Dermis microvascular lymphatic vessel endothelial cell (primary cell): ENCODE data around the gene REM2. TPM values are rescaled to one million over a fixed set of nuclear protein-coding genes. Genes with fewer than 3 reads are reported as not detected.

Experiments
- DNase-seq, 2 donors: peaks; one replicate each; pipeline versions ENCODE4 v3.0.0 to v3.0.0-alpha.2; 2010; ENCODE audit warnings: low read depth in 2 of 2
- total RNA-seq: library from RNA; depleted of rRNA; stranded (reverse); fragments of >200 nt; gene quantifications from 2 replicates; pipeline ENCODE4 v1.2.1, GENCODE V29; 2014

REM2 gene
- total RNA-seq, 1 donor from 2014 or later, result not detected

GRCh38 chr14:22872833-22873520, 10.0 kb upstream of the REM2 start:
- DNase-seq, result no peak

DNA sequence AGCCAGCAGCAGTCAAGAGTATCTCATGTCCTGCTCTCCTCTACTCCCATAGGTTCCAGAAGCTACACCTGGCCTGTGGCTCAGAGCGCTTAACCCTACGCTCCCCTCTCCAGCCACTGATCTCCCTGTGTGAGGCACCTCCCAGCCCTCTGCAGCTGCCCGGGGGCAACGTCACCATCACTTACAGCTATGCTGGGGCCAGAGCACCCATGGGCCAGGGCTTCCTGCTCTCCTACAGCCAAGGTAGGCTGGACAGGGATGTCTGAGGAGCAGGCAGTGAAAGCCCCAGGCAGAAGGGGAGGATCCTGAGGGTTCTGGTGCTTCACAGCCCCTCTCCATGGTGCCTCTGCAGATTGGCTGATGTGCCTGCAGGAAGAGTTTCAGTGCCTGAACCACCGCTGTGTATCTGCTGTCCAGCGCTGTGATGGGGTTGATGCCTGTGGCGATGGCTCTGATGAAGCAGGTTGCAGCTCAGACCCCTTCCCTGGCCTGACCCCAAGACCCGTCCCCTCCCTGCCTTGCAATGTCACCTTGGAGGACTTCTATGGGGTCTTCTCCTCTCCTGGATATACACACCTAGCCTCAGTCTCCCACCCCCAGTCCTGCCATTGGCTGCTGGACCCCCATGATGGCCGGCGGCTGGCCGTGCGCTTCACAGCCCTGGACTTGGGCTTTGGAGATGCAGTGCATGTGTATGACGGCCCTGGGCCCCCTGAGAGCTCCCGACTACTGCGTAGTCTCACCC, 7.8 kb upstream of the REM2 start:
- no peak for DNase-seq

GRCh38 chr14:22875748-22876319, 7.2 kb upstream of the REM2 start:
- no peak for DNase-seq

DNA sequence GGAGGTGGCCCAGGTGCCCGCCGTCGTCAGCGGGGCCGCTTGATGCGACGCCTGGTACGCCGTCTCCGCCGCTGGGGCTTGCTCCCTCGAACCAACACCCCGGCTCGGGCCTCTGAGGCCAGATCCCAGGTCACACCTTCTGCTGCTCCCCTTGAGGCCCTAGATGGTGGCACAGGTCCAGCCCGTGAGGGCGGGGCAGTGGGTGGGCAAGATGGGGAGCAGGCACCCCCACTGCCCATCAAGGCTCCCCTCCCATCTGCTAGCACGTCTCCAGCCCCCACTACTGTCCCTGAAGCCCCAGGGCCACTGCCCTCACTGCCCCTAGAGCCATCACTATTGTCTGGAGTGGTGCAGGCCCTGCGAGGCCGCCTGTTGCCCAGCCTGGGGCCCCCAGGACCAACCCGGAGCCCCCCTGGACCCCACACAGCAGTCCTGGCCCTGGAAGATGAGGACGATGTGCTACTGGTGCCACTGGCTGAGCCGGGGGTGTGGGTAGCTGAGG, 6.0 kb upstream of the REM2 start:
- no peak for DNase-seq

GRCh38 chr14:22878271-22879246, 4.5 kb upstream of the REM2 start:
- no peak for DNase-seq

- no peak for DNase-seq
Measured at GRCh38 chr14:22882064-22882463, 958 bp upstream of the REM2 start.

DNA sequence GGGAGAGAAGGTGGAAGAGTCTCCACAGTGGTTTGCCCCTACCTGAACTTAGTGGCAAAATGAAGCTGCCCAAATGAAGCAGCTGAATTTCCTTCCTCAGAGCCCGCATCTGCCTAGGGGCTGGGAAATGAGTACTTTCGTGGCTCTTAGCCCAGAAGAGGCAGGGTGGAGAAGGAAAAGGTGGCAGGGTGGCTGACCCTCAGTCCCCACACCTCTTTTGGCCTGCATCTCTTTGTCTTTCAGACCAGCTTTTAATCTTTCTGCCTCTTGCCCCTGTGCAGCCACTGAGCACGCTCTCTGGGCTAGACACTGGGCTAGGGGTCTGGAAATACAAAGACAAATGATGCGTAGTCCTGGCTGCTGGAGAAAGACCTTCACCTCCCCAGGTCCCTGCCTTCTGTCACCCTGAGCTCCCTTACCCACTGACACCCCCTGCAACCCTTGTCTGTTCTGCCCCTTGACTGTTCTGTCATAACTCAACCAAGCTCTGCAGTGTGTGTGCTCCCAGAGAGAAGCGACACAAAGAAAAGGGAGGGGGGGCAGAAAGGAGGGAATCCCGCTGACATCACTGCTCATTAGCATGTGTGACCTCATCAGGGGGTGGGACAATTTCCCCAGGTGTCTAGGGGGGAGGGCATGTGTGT, 371 bp upstream of the REM2 start:
- peak; percentile 21 to 52 for DNase-seq

DNA sequence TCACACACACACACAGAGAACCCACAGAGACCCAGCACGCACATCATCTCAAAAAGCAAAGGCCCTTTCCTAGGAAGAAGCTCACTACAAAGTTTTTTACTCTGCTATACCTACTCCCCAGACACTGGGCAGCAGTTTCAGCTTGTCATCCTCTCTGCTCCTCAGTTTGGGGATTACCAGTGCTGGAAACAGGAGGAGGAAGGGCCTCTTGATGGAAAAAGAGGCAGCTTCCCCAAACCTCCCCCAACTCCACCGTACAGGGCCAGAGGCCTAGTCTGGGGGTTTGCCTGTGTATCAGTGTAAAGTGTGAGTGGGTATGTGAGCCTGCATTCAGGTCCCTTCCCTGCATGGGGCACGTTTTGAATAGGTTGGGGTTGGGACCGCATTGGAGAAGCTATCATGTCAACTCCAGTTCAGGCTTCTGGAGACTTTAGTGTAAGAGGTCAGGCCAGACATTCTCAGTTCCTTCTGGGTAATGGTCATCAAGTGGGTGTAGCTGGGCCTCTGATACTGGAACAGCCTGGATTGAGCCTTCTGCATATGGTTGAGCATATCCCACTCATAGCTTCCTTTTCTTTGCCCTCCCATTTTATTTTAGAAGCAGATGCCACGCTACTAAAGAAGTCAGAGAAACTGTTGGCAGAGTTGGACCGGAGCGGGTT, 1.2 kb downstream of the REM2 start:
- DNase-seq, result no peak

DNA sequence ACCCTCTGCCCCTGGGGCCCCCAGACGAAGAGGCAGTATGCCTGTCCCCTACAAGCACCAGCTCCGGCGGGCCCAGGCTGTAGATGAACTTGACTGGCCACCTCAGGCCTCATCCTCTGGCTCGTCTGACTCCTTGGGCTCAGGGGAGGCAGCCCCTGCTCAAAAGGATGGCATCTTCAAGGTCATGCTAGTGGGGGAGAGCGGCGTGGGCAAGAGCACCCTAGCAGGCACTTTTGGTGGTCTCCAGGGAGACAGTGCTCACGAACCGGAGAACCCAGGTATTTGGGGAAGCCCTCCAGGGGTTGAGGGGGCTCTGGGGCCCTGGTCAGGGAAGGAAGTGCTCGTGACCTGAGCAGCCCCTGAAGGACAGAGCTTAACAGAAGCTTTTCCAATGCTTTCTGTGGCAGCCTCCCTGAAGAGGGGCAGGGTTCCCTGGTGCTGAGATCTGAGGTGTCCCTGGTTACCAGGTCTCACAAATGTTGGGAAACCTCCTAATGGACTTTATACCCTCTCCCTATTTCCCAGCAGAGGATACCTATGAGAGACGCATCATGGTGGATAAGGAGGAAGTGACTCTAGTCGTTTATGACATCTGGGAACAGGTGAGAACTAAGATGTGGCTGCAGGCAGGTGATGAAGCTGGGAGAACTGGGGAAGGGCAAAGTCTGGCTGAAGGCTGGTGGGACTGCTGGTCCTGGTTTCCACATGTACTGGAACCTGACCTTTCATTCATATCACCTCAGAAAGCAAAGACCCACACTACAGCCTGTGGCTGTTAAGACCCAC, 1.9 kb downstream of the REM2 start:
- DNase-seq, result no peak

GRCh38 chr14:22885975-22886374, 3.0 kb downstream of the REM2 start:
- no peak for DNase-seq

DNA sequence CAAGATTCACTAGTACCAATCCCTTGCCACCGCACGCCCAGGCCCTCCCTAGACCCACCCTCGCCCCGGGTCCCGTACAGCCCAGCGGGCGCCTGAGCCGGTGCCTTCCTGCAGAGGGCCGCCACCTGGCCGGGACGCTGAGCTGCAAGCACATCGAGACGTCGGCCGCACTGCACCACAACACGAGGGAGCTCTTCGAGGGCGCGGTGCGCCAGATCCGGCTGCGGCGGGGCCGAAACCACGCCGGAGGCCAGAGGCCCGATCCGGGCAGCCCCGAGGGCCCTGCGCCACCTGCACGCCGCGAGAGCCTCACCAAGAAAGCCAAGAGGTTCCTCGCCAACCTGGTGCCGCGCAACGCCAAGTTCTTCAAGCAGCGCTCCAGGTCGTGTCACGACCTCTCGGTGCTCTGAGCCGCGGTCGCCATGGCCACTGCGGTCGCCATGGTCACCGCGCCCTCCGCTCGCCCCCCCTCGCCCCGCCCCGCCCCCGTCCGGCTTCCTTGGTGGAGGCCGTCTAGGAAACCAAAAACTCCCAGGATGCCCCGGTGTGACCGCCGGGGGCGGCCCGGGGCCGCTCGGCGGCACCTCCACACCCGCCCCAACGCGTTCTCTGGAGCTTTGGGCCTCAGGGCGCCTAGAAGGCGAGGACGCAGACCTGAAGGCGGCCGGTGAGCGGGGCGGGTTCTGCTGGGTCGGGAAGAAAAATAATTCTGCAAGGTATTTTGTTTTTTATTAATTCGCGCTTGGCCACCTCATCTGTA, 3.7 kb downstream of the REM2 start:
- DNase-seq, result peak in 1 of 2 donors; percentile 45

GRCh38 chr14:22887260-22887989, 4.4 kb downstream of the REM2 start:
- DNase-seq, result no peak

DNA sequence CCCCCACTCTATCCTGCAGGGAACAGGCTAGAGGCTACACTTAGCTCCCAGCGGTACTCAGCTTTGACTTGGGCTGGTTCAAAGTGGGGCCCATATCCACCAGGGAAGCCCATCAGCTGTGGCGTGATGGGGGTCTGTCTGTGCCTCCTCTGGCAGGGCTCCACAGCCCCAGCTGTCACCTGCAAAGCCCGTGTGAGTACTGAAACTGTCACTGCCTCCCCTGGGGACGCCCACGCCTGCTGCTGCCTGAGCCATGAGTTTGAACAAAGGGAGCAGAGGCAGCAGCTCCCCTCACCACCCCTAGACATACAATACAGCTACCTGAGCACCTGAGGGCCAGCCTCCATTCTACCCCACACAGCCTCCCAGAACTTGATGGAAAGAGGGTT, 5.0 kb downstream of the REM2 start:
- no peak for DNase-seq

- no peak for DNase-seq
Measured at GRCh38 chr14:22888662-22889061, 5.6 kb downstream of the REM2 start.

GRCh38 chr14:22890416-22890815, 7.4 kb downstream of the REM2 start:
- no peak for DNase-seq

DNA sequence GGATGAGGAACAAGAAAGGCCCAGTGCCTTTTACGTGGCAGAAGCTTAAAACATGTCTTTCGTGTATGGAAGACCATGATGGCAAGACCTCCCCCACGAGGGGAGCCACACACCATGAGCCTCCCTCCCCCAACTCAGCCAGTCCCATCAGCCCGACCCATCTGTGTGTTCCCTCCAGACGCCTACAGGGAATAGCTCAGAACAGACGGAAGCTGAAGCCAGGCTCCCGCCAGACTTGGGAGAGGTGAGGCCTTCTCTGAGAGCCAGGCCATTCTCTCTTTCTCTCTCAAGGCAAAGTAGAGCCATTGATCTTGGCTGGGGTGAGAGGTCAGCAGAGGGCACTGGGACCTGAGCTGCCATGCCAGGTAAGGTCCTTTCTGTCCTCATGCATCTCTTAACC, 9.5 kb downstream of the REM2 start:
- no peak for DNase-seq

GRCh38 chr14:22893706-22894105, 10.7 kb downstream of the REM2 start:
- DNase-seq, result no peak

DNA sequence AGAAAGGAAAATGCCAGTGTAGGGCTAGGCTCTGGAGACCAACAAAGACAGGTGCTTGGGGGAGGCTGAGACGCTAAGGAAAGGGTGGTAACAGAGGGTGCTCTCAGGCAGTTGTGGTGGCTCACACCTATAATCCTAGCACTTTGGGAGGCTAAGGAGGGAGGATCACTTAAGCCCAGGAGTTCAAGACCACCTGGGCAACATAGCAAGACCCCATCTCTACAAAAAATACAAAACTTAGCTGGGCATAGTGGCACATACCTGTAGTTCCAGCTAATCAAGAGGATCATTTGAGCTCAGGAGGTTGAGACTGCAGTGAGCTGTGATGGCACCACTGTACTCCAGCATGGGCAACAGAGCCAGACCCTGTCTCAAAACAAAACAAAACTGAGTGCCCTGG, 12.4 kb downstream of the REM2 start:
- no peak for DNase-seq
